GM12892 (cell line): Measurements from ENCODE around the gene NFATC2.

ENCODE experiments used
- POLR2A ChIP-seq: IDR thresholded peaks from 2 replicates; pipeline ENCODE4 v1.6.1; 2011; ENCODE audit warnings: low read depth, low read length, control low read depth
- POLR2AphosphoS5 ChIP-seq: IDR thresholded peaks from 2 replicates; pipeline ENCODE4 v1.6.1; 2011; ENCODE audit warnings: low read depth, low read length, control low read depth
- TAF1 ChIP-seq: IDR thresholded peaks from 2 replicates; pipeline ENCODE4 v1.6.1; 2011; ENCODE audit warnings: low read depth, mild to moderate bottlenecking, control low read depth, low read length, borderline replicate concordance

DNA sequence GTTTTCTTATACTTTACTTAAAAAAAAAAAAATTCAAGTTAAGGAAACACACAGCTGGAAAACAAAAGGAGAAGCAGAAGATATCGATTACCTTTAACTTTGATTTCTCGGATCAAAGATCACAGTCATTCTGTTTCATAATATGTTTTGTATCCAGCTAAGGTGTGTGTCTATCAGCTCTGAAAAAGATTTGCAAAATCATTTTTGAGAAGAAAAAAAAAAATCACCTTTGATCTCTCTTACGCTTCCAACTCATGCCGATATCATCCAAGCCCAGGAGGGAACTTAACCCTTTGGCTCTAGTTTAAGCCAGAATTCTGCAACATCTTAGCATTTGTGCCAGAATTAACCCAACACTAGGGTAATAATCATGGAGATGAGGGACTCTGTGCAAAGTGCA is 144.0 kb downstream of the NFATC2 start:
- TF ChIP-seq POLR2AphosphoS5 (no peak), POLR2A (no peak), TAF1 (no peak)
